IPS DF 19.7 (cell line): ENCODE data around the gene NRXN3.

Experiments
- DNase-seq: peaks from one replicate; pipeline ENCODE4 v3.0.0-alpha.2; 2013; ENCODE audit warnings: low read depth, low spot score

Gene NRXN3

GRCh38 chr14:78173346-78174035 lies 3.3 kb downstream of the NRXN3 start:
- no peak for DNase-seq

- DNase-seq: no peak
Observed at GRCh38 chr14:78175412-78175811, 5.2 kb downstream of the NRXN3 start.

- DNase-seq: no peak
Observed at GRCh38 chr14:78178071-78178470, 7.9 kb downstream of the NRXN3 start.

GRCh38 chr14:78178971-78179370 lies 8.8 kb downstream of the NRXN3 start:
- no peak for DNase-seq

- no peak for DNase-seq
Observed at GRCh38 chr14:78181270-78181669, 11.1 kb downstream of the NRXN3 start.

- no peak for DNase-seq
Observed at GRCh38 chr14:78182722-78183121, 12.5 kb downstream of the NRXN3 start.

GRCh38 chr14:78184157-78184556 lies 14.0 kb downstream of the NRXN3 start:
- DNase-seq: no peak

- DNase-seq: no peak
Observed at GRCh38 chr14:78186277-78186676, 16.1 kb downstream of the NRXN3 start.

GRCh38 chr14:78188882-78189281 lies 18.7 kb downstream of the NRXN3 start:
- DNase-seq: no peak

- no peak for DNase-seq
Observed at GRCh38 chr14:78195431-78195830, 25.3 kb downstream of the NRXN3 start.

GRCh38 chr14:78196323-78196722 lies 26.1 kb downstream of the NRXN3 start:
- DNase-seq: no peak

- DNase-seq: no peak
Observed at GRCh38 chr14:78197051-78197450, 26.9 kb downstream of the NRXN3 start.

- no peak for DNase-seq
Observed at GRCh38 chr14:78202163-78202562, 32.0 kb downstream of the NRXN3 start.

GRCh38 chr14:78202976-78203375 lies 32.8 kb downstream of the NRXN3 start:
- no peak for DNase-seq

GRCh38 chr14:78207414-78207813 lies 37.2 kb downstream of the NRXN3 start:
- no peak for DNase-seq

- DNase-seq: no peak
Observed at GRCh38 chr14:78220273-78220672, 50.1 kb downstream of the NRXN3 start.

GRCh38 chr14:78222746-78223145 lies 52.6 kb downstream of the NRXN3 start:
- no peak for DNase-seq

GRCh38 chr14:78227248-78228077 lies 57.3 kb downstream of the NRXN3 start:
- no peak for DNase-seq

- no peak for DNase-seq
Observed at GRCh38 chr14:78228702-78229327, 58.6 kb downstream of the NRXN3 start.

GRCh38 chr14:78232231-78233000 lies 62.2 kb downstream of the NRXN3 start:
- no peak for DNase-seq

GRCh38 chr14:78238141-78238540 lies 68.0 kb downstream of the NRXN3 start:
- no peak for DNase-seq

- DNase-seq: no peak
Observed at GRCh38 chr14:78240567-78240966, 70.4 kb downstream of the NRXN3 start.
